GM18508 (cell line): ENCODE data around the gene NRXN2.

Source experiments
- ATAC-seq: cut with Tn5 transposase; IDR thresholded peaks from one replicate; pipeline ENCODE4 v1.9.1; 2021; ENCODE audit warnings: moderate number of reproducible peaks; ENCODE audit not compliant: insufficient read depth, unreplicated experiment

The NRXN2 gene

DNA sequence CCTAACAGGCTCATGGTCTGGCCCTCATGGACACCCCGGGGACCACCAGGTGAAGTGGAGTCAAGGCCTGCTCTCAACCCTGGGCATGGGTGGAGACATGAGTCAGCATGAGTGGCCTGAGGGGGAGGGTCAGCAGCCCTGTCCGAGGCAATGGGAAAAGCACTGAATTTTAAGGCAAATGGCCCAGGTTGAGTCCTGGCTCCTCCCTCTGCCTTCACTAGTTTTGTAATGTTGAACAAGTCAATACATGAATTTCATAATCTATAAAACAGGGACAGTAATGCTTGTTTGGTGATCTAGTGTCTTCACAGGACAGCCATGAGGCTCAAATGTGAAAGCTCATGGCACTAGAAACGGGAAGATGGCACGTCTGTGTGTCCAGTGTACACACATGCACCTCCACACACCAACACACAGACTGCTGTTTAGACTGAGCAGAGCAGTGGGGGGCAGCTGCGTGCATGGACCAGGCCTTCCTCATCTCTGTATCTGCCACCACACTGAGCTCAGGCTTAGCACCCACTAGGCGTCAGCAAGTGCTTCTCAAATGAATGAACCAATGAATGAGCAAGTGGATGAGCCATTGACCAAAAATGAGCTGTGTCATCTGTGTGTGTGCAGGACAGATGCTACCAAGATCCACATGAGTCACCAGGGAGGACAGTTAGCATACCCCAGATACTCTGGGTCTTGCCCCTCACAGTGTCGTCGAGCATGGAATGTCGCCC, 63.4 kb downstream of the NRXN2 start:
- no peak for ATAC-seq

DNA sequence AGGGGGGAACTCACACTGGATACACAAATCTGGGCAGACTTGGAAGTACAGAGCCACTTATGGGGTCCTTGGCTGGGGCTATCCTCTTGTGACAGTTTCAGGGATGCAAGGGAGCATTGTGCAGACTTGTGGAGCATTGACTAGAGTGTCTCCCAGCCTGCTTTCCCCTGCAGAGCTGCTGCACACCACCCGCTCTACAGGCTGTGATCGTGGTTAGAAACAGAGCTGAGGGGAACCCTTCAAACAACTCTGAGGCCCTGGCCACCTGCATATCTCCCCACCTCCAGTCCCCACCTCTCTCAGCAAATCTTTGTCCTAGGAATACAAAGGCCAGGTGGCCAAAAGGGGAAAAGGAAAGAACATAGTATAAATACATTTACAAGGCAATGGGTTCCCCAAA, 64.7 kb downstream of the NRXN2 start:
- no peak for ATAC-seq

DNA sequence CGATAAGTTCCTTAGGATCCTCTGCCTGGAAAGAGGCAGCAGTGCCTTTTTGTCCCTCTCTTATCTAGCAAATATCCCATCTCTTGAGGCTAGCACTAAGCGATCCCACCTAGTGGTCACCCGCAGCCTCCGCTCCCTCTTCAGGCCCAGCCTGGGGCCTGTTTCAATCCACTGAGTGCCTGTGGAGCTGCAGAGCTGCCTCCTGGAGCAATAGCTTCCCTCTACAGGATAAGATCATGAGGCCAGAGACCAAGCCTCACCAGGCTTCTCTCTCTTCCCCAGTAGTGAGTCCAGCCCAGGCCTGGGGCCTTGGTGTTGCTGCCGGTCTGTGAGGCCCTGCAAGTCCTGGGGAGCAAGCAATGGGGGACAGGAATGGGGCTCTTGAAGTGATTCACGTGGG, 66.1 kb downstream of the NRXN2 start:
- no peak for ATAC-seq

DNA sequence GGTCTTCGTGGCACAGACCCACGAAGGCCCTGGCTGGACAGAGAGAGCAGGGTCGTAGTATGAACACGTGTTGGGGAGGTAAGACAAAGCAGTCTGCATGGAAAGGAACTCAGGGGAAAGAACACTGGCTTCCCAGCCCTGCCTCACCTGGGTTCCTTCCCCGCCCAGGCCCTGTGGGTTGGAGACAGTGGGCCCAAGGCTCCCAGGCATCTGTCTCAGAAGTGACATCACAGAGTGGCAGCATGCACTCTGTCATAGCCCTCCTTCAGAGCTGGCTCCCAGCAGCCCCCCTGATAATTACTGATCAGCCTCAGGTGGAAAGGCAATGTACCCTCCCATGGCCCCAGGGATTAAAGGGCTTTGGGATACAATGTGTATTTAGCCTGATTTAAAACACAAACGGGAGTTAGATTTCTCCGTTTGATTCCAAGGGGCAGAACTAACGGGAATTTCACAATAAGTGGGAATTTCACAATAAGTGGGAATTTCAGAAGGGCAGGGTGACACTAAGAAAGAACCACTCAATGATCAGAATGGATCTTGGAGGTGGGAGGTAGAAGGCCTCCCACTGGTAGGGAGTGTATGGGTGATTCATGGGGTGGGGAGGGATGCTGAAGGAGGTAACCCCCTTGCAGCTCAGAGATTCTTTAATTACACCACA, 66.9 kb downstream of the NRXN2 start:
- no peak for ATAC-seq

DNA sequence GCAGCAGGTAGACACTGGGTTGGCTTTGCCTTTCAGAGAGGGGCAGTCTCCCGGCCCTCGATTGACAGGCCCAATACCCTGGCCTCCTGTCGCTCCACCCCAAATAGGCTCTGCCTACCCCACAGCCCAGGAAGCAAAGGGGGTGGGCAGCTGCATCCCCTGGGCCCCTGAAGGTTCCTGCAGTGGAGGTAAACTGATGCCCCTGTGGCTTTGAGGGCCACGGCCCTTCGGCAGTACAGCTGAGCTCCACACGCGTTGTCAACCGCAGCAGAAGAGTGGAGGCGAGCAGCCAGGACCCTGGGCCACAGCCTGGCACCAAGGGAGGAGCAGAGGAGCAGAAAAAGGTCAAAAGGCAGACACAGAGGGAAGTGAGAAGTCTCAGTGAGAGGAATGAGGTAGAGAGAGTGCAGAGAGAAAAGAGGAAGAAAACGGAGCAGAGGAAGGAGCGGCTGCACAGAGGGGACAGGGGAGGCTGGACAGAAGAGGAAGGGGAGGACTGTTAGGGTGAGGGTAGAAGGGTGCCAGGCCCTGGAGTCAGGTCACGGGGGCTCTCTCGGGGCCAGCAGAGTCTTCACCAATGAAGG, 67.9 kb downstream of the NRXN2 start:
- ATAC-seq = no peak

DNA sequence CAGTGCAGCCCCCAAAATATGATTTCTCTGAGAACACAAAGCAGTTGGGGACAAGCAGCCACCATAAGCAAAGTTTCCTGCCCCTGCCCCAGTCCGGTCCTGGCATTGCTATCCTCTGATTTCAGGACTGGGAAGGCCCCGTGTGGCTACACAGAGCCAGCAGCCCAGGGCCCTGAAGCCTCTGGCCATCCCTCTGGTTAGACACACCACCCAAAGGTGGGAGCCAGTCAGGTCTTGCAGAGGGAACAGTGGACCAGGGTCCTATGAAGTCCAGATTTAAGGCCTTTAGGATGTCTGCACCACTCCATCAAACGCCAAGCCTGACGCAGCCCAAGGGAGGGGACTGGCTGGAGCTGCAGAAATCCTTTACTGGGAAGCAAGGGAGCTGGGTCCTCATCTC, 68.6 kb downstream of the NRXN2 start:
- ATAC-seq = no peak

DNA sequence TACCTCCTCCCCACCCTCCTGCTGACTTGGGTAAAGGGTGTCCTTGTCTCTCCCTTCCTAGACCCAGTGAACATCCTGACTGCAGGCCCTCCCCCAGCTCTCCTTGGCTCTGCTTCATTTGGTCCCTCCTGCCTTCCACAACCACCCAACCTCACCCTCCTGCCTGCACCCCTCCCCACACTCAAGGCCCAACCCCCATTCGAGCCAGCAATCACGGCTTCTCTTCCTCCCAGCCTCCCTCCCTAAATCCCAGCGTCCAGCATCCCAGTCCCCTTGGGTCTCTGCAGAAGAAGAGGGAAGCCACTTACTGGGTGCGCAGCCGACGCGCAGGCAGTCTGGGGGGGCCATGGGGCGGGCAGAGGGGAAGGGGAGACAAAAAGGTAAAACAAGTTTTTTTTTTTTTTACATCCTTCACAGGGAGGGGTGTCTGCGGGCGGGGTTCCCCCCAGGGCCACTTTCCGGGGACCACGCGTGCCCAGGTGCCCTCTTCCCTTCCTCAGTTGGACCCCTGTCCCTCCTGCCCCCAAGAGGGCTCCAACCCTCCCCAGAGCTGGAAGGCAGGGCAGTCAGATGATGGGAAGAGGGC, 69.5 kb downstream of the NRXN2 start:
- ATAC-seq = no peak

DNA sequence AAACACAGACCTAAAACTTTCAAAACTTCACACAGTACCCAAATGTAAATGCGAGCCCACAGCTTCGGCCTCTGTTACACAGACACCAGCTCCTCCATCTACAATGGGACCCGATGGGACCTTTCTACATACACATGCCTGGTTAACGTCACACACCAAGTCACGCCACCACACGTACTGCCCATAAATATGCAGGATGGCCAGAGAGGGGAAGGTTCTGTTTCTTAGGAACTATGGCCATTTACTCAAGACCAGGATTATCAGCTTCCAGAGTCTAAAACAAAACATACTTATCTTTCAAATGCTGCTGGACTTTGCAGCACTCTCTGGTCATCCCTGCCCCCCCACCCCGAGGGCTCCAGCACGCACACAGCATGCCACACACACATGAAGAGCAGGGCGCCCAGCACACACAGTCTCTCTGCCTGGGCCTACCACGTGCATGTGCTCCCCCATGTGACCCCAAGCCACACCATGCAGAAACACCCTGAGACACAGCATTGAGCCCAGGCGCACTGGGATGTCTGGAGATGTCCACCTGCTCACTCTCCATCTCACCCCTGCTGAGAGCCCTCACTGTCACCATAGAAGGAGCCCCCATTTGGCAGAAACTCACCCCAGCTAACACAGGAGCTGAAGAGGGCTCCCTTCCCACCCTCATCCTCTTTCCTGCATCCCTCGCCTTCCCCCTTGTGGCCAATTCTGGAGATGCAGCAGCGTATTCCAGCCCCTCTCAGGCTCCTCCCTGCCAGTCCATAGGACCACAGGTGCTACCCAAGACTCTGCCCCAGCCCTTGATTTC, 70.2 kb downstream of the NRXN2 start:
- no peak for ATAC-seq

DNA sequence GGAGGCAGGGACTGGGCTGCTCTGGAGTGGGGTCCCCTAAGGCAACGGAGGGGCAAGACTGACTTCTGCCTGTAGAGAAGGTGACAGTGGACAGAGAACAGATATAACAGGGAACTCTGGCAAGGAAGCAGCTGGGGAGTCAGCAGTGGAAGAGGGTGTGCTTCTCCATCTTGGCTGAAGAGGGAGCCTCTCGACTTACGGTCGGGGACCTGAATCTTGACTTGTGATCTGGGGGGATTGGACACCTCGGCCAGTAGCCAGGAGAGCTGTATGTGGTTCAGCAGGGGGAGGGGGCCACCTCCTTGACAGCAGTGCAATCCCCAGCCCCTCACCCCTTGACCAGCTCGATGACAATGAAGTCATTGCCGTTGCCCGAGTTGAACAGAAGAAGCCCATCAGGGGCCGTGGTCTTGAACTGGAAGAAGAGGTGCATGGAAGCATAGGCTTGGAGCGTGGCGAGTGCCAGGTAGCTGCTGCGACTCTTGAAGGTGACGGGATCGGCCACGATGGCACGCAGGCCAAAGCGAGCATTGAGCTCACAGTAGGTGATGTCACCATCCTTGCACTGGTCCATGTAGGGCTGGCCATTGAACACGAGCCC, 72.0 kb downstream of the NRXN2 start:
- no peak for ATAC-seq

DNA sequence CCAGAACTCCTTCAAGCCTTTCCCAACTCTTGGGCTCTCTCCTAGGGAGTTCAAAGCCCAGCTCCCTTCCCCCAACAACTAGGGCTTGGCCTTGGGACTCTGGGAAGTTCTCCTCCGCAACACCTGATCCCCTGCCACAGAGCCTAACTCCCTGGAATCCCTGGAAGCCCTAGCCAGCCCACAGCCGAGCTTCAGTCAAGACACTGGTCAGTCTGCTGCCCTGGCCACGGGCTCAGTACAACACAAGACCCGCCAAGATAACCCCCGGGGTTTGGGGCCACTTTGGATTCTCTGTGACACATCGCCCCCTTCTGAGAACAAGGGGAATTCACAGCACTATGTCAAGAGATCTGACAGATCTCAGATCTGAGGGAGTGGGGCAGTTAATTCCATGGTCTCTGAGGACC, 73.7 kb downstream of the NRXN2 start:
- ATAC-seq = no peak

DNA sequence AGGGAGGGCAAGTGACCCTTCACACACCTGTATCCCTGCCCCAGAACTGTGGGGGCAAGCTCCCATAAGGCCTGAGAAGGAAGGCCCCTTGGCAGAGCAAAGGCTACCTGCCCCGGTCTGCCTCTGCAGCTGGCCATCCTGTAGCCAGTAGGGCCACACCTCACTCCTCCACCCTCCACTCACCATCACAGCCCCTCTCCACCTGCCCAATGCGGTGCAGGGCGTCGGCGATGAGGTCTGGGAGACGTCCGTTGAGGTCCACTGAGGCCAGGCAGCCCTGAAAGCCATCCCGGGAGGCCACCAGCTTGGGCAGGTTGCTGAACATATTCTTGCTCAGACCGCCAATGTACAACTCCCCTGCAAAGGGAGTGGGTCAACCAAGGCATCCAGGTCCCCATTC, 74.4 kb downstream of the NRXN2 start:
- no peak for ATAC-seq

DNA sequence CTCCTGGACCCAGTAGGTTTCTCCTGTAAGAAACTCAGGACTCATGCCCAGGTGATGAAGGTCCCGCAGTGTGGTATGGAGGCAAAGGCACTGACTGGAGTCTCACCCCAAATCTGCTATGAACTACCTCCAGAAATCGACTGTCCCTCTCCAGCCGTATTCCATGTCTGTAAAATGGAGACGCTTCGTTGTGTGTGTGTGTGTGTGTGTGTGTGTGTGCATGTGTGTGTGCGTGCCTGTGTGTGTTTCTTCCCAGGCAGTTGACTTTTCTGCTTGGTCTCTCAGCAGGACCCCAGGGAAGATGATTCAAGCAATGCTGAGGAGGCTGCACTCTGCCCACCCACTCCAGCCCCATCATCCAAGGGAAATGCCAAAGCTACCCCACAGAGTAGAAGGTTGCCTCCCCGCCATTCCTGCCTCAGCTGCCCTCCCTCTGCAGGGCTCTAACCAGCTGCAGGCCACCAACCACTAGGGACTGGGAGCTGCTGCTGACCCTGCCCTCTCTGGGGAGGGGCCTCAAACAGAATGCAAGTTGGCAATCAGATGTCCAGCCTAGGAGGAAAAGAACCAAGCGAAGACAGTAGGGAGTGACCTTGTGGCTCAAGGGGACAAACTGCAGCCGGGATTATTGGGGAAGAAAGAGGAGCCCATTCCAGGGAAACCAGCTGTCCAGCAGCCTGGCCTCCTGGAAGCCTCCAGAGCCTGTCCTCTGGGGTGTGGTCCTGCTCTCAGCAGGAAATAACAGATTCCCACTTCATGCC, 75.8 kb downstream of the NRXN2 start:
- no peak for ATAC-seq

DNA sequence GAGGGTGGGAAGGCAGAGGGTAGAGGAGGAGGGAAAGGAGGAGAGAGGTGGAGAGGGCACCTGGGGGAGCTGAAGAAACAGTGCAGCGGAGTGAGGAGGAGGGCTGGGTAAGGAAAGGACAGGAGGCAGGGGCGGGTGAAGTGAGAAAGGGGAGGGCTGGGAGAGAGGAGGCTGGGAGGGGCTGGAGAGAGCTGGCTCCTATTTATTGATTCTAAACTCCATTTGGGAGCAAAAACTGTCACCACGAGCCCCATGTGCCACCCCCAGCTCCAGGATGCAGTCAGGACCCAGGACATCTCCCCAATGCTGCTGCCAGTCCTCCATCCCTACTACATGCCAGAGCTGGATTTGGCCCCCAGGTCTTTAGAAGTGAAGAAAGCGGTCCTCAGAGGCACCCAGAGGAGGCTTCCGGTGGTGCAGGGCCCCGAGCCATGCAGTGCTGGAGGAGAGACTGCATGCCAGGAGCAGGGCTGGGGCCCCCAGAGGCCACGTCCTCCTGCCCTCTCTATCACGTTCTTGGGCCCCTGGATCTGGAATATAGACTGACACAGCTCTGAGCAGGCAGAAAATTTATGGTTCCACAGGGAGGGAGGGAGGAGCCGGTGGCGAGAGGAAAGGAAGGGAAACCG, 78.2 kb downstream of the NRXN2 start:
- ATAC-seq = no peak

DNA sequence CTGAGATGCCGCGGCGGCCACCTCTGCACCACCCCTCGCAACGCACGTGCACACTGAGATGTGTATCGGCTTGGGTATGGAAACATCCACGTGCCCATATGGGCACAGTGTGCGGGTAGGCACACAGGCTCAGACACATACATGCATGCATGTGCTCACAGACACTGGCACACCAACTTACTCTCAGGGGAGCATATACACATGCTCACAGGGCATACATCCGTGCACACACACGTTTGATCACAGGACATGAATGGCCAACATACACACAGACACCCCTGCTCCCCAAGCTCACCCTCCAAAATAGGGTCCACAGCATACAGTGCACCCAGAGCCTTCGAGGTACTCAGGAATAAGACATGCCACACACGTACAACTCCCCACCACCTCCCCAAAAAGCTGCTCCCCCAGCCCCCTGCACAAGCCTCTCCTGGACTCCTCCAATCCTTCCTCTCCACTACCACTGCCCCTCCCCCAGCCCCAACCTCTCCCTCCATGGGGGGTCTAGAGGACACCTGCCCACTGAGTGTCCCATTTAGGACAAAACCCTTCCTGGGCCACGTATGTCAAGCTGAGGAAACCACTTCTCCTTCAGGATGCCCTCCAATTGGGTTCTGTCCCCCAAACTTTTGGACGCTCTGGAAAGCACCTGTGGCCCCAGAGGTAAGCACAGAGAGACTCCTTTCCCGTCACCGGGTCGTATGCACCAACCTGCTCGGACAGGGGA, 78.9 kb downstream of the NRXN2 start:
- ATAC-seq = no peak

DNA sequence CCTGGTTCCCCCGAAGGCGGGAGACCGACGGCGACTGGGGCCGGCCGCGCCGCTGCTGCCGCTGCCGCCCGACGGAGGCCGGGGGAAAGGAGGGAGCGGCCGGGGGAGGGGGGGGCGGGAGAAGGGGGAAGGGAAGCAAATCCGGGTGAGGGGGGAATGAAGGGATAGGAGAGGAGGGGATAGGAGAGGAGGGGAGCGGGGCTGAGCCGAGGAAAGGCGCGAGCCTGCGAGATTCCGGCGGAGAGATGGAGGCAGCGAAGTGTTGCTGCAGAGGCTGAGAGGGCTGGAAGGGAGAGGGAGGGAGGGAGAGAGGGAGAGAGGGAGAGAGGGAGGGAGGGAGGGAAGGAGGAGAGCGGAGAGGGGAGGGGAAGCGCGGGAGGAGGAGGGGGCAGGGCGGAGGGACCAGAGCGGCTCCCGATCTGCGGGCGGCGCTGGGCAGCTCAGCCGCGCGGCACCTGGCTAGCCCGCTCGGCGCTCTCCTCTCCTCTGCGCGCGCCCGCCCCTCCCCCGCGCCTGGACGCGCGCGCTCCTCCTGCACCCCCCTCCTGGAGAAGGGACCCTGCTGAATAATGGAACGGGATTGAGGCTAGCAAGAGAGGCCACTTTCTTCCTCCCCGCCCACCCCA, 79.6 kb downstream of the NRXN2 start:
- ATAC-seq = no peak

DNA sequence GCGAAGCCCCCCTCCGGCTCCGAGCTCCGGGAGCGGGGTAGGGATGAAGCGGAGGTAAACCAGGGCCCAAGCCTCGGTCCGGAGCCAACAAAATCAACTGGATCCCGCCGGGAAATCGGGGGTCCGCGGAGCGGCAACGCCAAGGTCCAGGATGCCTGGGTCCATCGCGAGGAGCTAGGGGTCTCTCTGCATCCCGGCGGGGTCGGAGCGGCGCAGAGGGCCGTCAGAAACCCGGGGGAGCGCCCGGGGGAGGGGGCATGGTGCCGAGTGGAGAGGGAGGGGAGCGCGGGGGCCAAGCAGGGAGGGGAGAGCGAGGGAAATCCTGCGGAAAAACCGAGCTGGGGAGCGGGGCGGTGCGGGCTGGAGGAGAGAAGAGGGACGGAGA, 80.1 kb downstream of the NRXN2 start:
- ATAC-seq = no peak

DNA sequence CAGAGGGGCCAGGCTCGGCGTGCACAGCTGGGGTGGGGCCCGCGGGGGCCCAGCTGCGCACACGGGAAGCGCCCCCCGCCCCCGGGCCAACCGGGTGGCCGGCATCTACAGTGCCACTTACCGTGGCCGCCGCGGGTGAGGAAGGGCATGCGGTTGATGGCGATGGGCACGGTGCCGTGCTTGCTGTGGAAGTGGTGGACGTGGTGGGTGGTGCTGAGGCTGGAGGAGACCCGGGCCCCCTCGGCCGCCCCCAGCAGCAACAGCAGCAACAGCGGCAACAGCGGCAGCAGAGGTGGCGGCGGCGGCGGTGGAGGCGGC, 80.6 kb downstream of the NRXN2 start:
- ATAC-seq = no peak
